HepG2 (cell line): ENCODE data around the gene PXT1. TPM values are rescaled to one million over a fixed set of nuclear protein-coding genes. Genes with fewer than 3 reads are reported as not detected.

ENCODE experiments used
- AGO2 ChIP-seq: fragments of 200-400 bp; formaldehyde crosslinking; optimal IDR thresholded peaks from 2 replicates; pipeline ENCODE3; 2017; ENCODE audit warnings: mild to moderate bottlenecking, low read depth, low read length, moderate library complexity
- CCAR2 ChIP-seq: fragments of 200-400 bp; formaldehyde crosslinking; optimal IDR thresholded peaks from 2 replicates; pipeline ENCODE3; 2018; ENCODE audit warnings: low read depth, mild to moderate bottlenecking, low read length, moderate library complexity
- CENPT ChIP-seq: sonication (generic); formaldehyde crosslinking; IDR thresholded peaks from 2 replicates; pipeline ENCODE4 v1.8.0; 2022; ENCODE audit warnings: low read depth, mild to moderate bottlenecking, moderate library complexity, missing genetic modification reagents
- DMAP1 ChIP-seq: IDR thresholded peaks from 2 replicates; pipeline ENCODE4 v1.6.1; 2016
- FOXA1 ChIP-seq, 2 experiments: fragments of 450-650 bp in 1 of 2; sonication (generic) in 1 of 2; formaldehyde crosslinking in 1 of 2; IDR thresholded peaks; 2 replicates each; pipeline versions ENCODE4 v1.4.0 to v1.6.1; 2016 to 2020; ENCODE audit warnings: missing genetic modification reagents in 1 of 2
- FOXC1 ChIP-seq: sonication (generic); formaldehyde crosslinking; IDR thresholded peaks from 2 replicates; pipeline ENCODE4 v1.8.0; 2022; ENCODE audit warnings: mild to moderate bottlenecking, missing genetic modification reagents, borderline replicate concordance
- HNRNPH1 ChIP-seq: fragments of 200-400 bp; formaldehyde crosslinking; optimal IDR thresholded peaks from 2 replicates; pipeline ENCODE3; 2017; ENCODE audit warnings: mild to moderate bottlenecking, low read depth, low read length
- KLF11 ChIP-seq: IDR thresholded peaks from 2 replicates; pipeline ENCODE4 v1.6.1; 2016; ENCODE audit warnings: missing compliant biosample characterization
- MAZ ChIP-seq, 2 experiments: sonication (generic) in 1 of 2; formaldehyde crosslinking in 1 of 2; IDR thresholded peaks; 2 replicates each; pipeline versions ENCODE4 v1.5.0 to v1.6.1; 2012 to 2020; ENCODE audit warnings: low read depth in 2 of 2, mild to moderate bottlenecking in 2 of 2, borderline replicate concordance in 1 of 2, improper control_type of control experiment in 1 of 2, low read length in 1 of 2, missing genetic modification reagents in 1 of 2, moderate library complexity in 1 of 2
- NR2C2 ChIP-seq: sonication (generic); formaldehyde crosslinking; IDR thresholded peaks from 2 replicates; pipeline ENCODE4 v1.4.0; 2020; ENCODE audit warnings: missing genetic modification reagents, mild to moderate bottlenecking, moderate library complexity, borderline replicate concordance
- NR2F2 ChIP-seq: IDR thresholded peaks from 2 replicates; pipeline ENCODE4 v1.6.1; 2012; ENCODE audit warnings: low read depth, inconsistent platforms, borderline replicate concordance
- NR2F6 ChIP-seq, 2 experiments: IDR thresholded peaks; 2 replicates each; pipeline ENCODE4 v1.6.1; 2016; ENCODE audit warnings: antibody characterized with exemption in 1 of 2, mild to moderate bottlenecking in 1 of 2
- PHF8 ChIP-seq: sonication (generic); formaldehyde crosslinking; IDR thresholded peaks from 2 replicates; pipeline ENCODE4 v1.5.0; 2020; ENCODE audit warnings: missing genetic modification reagents
- RAD51 ChIP-seq: fragments of 450-650 bp; IDR thresholded peaks from 2 replicates; pipeline ENCODE4 v1.6.1; 2016; ENCODE audit warnings: borderline replicate concordance
- SATB2 ChIP-seq: sonication (generic); formaldehyde crosslinking; IDR thresholded peaks from 2 replicates; pipeline ENCODE4 v1.5.0; 2020; ENCODE audit warnings: missing genetic modification reagents
- ZNF251 ChIP-seq: sonication (generic); formaldehyde crosslinking; IDR thresholded peaks from 2 replicates; pipeline ENCODE4 v1.9.0; 2021; ENCODE audit warnings: mild to moderate bottlenecking, missing genetic modification reagents
- ZNF510 ChIP-seq: sonication (generic); formaldehyde crosslinking; IDR thresholded peaks from 2 replicates; pipeline ENCODE4 v1.4.0; 2020; ENCODE audit warnings: low read depth, mild to moderate bottlenecking, missing genetic modification reagents
- ZNF563 ChIP-seq: sonication (generic); formaldehyde crosslinking; IDR thresholded peaks from 2 replicates; pipeline ENCODE4 v1.8.0; 2022; ENCODE audit warnings: mild to moderate bottlenecking, moderate library complexity, missing genetic modification reagents
- ZNF607 ChIP-seq: sonication (generic); formaldehyde crosslinking; IDR thresholded peaks from 2 replicates; pipeline ENCODE4 v1.5.1; 2020; ENCODE audit warnings: missing genetic modification reagents, mild to moderate bottlenecking, borderline replicate concordance
- ZNF777 ChIP-seq: sonication (generic); formaldehyde crosslinking; IDR thresholded peaks from 2 replicates; pipeline ENCODE4 v1.4.0; 2020; ENCODE audit warnings: missing genetic modification reagents
- ZNF879 ChIP-seq: sonication (generic); formaldehyde crosslinking; IDR thresholded peaks from 2 replicates; pipeline ENCODE4 v1.8.1; 2023; ENCODE audit warnings: missing genetic modification reagents
- ZSCAN22 ChIP-seq: sonication (generic); formaldehyde crosslinking; IDR thresholded peaks from 2 replicates; pipeline ENCODE4 v1.4.0; 2020; ENCODE audit warnings: mild to moderate bottlenecking, missing genetic modification reagents
- ZSCAN29 ChIP-seq: sonication (generic); formaldehyde crosslinking; conservative IDR thresholded peaks from 2 replicates; pipeline ENCODE4 v1.4.0; 2020; ENCODE audit warnings: mild to moderate bottlenecking, missing genetic modification reagents
- ZSCAN5A ChIP-seq: sonication (generic); formaldehyde crosslinking; IDR thresholded peaks from 2 replicates; pipeline ENCODE4 v1.8.0; 2022; ENCODE audit warnings: mild to moderate bottlenecking, missing genetic modification reagents, borderline replicate concordance
- polyA plus RNA-seq, 8 experiments: library from polyadenylated mRNA; depleted of rRNA in 3 of 8; stranded (reverse) in 7 of 8; unstranded in 1 of 8; fragments of >200 nt; fragmentation: Illumina TruSeq in 4 of 8; extraction: Trizol in 4 of 8; gene quantifications; 2 replicates each; pipeline versions ENCODE4 v1.2.1 to v1.2.3, GENCODE V29; 2011 to 2016; ENCODE audit warnings: low read depth in 4 of 8, missing spikeins in 1 of 8, mixed read lengths in 1 of 8; ENCODE audit not compliant: insufficient read depth in 1 of 8
- total RNA-seq, 5 experiments: library from RNA; depleted of rRNA; stranded (reverse); fragments of >200 nt; fragmentation: Illumina TruSeq; extraction: Trizol; gene quantifications; 2 replicates each; pipeline ENCODE4 v1.2.3, GENCODE V29; 2016; ENCODE audit warnings: low read depth in 1 of 5

The PXT1 gene
- total and polyA plus RNA-seq, 2 of the 13 experiments (the other 11 are each of a cell fraction or from before 2014, with no cell fraction given), result 0.04 TPM; not detected in 1

- TF ChIP-seq AGO2 (no peak), DMAP1 (CRISPR knock-in tag) (no peak), NR2C2 (0 out of 2 replicates have a peak, but pooled peaks have one; percentile 21), ZNF510 (CRISPR knock-in tag) (no peak), FOXC1 (CRISPR knock-in tag) (0 out of 2 replicates have a peak, but pooled peaks have one; percentile 39), ZSCAN29 (CRISPR knock-in tag) (no peak), ZNF563 (CRISPR knock-in tag) (no peak), ZNF879 (CRISPR knock-in tag) (no peak), FOXA1 (IDR thresholded peaks at IDR 0.05) (no peak), FOXA1 (CRISPR knock-in tag; IDR thresholded peaks at IDR 0.05) (no peak), CCAR2 (no peak), KLF11 (no peak), MAZ (IDR thresholded peaks at IDR 0.05; ENCODE audit: borderline replicate concordance, low read depth, low read length) (no peak), MAZ (CRISPR knock-in tag; IDR thresholded peaks at IDR 0.05; ENCODE audit: low read depth) (no peak), SATB2 (CRISPR knock-in tag) (no peak), CENPT (no peak), HNRNPH1 (no peak), PHF8 (CRISPR knock-in tag) (no peak), NR2F2 (no peak), ZSCAN5A (CRISPR knock-in tag) (no peak), RAD51 (no peak), ZSCAN22 (CRISPR knock-in tag) (no peak), ZNF607 (CRISPR knock-in tag) (peak; percentile 85), ZNF777 (CRISPR knock-in tag) (peak; percentile 80; the same call in 1 of the 2 replicates), ZNF251 (CRISPR knock-in tag) (no peak), NR2F6 (IDR thresholded peaks at IDR 0.05) (no peak), NR2F6 (CRISPR knock-in tag; IDR thresholded peaks at IDR 0.05) (no peak; the same call in 1 of the 2 replicates)
Observed at GRCh38 chr6:36340618-36341454, 101.8 kb downstream of the PXT1 start (continued).
